ENCODE results near the gene NDUFB5. TPM values are rescaled to one million over a fixed set of nuclear protein-coding genes. Genes with fewer than 3 reads are reported as not detected.

Gene NDUFB5
- total and polyA plus RNA-seq, 12 donors, result 105 to 345 (median 173) TPM

GRCh38 chr3:179603831-179604230 lies 763 bp upstream of the NDUFB5 start:
- Histone ChIP-seq H3K27me3 (no peaks in the 10 kb centered on the region), H3K4me3 (peak overlapping the region in 2 of 4 donors; percentile 73 to 79), H3K4me1 (replicated peaks in 1 of 2) (peaks cover 0 to 34% of the 10 kb centered on the region in 2 donors), H3K27ac (peak overlapping the region in 4 of 5 donors; percentile 74 to 97 (median 88)), H3K36me3 (replicated peaks in 1 of 2) (peaks cover 0 to 35% of the 10 kb centered on the region in 2 donors), H3K9me3 (replicated peaks in 1 of 3) (no peaks in the 10 kb centered on the region)
- no peak for DNase-seq
- intact Hi-C loops (cut with DNase I), result no loop called here
- TF ChIP-seq POLR2A (IDR thresholded peaks at IDR 0.05), result no peak
- TF ChIP-seq, protein P1, sequence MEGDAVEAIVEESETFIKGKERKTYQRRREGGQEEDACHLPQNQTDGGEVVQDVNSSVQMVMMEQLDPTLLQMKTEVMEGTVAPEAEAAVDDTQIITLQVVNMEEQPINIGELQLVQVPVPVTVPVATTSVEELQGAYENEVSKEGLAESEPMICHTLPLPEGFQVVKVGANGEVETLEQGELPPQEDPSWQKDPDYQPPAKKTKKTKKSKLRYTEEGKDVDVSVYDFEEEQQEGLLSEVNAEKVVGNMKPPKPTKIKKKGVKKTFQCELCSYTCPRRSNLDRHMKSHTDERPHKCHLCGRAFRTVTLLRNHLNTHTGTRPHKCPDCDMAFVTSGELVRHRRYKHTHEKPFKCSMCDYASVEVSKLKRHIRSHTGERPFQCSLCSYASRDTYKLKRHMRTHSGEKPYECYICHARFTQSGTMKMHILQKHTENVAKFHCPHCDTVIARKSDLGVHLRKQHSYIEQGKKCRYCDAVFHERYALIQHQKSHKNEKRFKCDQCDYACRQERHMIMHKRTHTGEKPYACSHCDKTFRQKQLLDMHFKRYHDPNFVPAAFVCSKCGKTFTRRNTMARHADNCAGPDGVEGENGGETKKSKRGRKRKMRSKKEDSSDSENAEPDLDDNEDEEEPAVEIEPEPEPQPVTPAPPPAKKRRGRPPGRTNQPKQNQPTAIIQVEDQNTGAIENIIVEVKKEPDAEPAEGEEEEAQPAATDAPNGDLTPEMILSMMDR (IDR thresholded peaks at IDR 0.05), result no peak
- 0 to 5% (median 2%) methylated on average over 3 of the region's 3 CpGs for WGBS, 4 donors

GRCh38 chr3:179606534-179607085 lies 2.0 kb downstream of the NDUFB5 start:
- H3K9me3 ChIP-seq (replicated peaks in 1 of 3), result no peaks in the 10 kb centered on the region
- H3K27me3 ChIP-seq, result no peaks in the 10 kb centered on the region
- WGBS, 4 donors, result 91 to 94% (median 92%) methylated on average over 4 of the region's 4 CpGs
- intact Hi-C loops (cut with DNase I), result no loop called here
- no peak for TF ChIP-seq POLR2A (IDR thresholded peaks at IDR 0.05)
- TF ChIP-seq, protein P1 (IDR thresholded peaks at IDR 0.05), result no peak
- H3K27ac ChIP-seq, result no peak overlapping the region
- peaks cover 0 to 7% of the 10 kb centered on the region in 2 donors for H3K36me3 ChIP-seq (replicated peaks in 1 of 2)
- no peak for DNase-seq
- no peak overlapping the region for H3K4me3 ChIP-seq
- peaks cover 0 to 41% of the 10 kb centered on the region in 2 donors for H3K4me1 ChIP-seq (replicated peaks in 1 of 2)

DNA sequence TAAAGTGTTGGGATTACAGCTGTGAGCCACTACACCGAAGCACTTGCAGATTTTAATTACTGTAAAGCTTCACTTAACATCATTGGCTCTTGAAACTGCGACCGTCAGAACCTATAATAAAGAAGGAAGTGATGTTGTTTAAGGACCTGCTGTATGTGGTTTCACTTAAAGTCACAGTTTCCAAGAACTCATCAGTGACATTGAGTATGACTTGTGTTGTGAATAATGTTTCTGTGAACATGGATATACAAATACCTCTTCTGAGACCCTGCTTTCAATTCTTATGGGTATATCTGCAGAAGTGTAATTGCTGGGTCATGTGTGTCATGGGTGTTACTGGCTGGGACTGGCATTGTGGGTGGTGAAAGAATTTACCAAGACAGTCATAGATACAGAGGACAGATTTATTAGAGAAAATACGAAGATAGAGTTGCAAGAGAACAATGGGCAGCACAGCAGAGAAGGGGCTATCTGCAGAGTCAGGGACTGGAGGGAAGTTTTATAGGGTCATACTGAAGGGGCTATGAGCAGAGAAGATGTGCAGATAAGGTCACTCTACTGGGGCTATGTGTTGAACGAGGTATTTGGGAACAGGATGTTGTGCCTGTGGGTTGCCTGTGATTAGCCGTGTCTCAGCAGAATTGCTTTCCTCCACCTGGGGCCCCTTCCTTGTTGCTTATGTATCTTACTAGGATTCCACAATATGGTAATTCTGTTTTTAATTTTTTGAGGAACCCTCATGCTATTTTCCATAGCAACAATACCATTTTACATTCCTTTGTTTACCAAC lies 4.5 kb downstream of the NDUFB5 start:
- Histone ChIP-seq H3K4me1 (replicated peaks in 1 of 2) (peaks cover under 1 to 37% of the 10 kb centered on the region in 2 donors), H3K9me3 (replicated peaks in 1 of 3) (no peaks in the 10 kb centered on the region), H3K27ac (no peak overlapping the region), H3K4me3 (no peak overlapping the region), H3K27me3 (no peaks in the 10 kb centered on the region), H3K36me3 (replicated peaks in 1 of 2) (no peaks in the 10 kb centered on the region)
- no peak for DNase-seq
- intact Hi-C loops (cut with DNase I), result no loop called here
- no peak for TF ChIP-seq POLR2A (IDR thresholded peaks at IDR 0.05)
- TF ChIP-seq, protein P1 (IDR thresholded peaks at IDR 0.05), result no peak
- 71 to 77% (median 71%) methylated on average over 6 of the region's 6 CpGs for WGBS, 4 donors

DNA sequence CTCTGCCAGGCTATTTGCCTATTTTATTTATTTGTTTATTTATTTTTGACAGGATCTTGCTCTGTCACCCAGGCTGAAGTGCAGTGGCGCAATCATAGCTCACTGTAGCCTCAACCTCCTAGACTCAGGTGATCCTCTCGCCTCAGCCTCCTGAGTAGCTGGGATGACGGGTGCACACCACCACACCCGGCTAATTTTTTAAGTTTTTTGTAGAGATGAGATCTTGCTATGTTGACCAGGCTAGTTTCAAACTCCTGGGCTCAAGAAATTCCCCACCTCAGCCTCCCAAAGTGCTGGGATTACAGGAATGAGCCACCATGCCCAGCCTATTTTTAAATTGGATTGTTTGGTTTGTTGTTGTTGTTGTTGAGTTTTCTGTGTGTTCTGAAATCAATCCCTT lies 5.5 kb downstream of the NDUFB5 start:
- no peaks in the 10 kb centered on the region for H3K36me3 ChIP-seq (replicated peaks in 1 of 2)
- TF ChIP-seq, protein P1 (IDR thresholded peaks at IDR 0.05), result no peak
- TF ChIP-seq POLR2A (IDR thresholded peaks at IDR 0.05), result no peak
- no peak overlapping the region for H3K27ac ChIP-seq
- H3K4me3 ChIP-seq, result no peak overlapping the region
- 95 to 100% (median 98%) methylated on average over 4 of the region's 4 CpGs for WGBS, 4 donors
- no peaks in the 10 kb centered on the region for H3K9me3 ChIP-seq (replicated peaks in 1 of 3)
- no peak for DNase-seq
- intact Hi-C loops (cut with DNase I), result no loop called here
- peaks cover 10 to 44% of the 10 kb centered on the region in 2 donors for H3K4me1 ChIP-seq (replicated peaks in 1 of 2)
- no peaks in the 10 kb centered on the region for H3K27me3 ChIP-seq

Measured in adrenal gland (tissue), 12 donors.